Epithelial cell of prostate (primary cell): ENCODE results near the gene DNMBP.
A peak's percentile ranks its signal among the peaks of the same experiment; 100 is the strongest.

ENCODE experiments used
- DNase-seq: peaks from one replicate; pipeline ENCODE4 v3.0.0-alpha.2; 2011; ENCODE audit warnings: low read depth, low spot score
- H3K27ac ChIP-seq: fragments of 450-650 bp; 2 replicates; pipeline ENCODE4 v1.5.1; 2017; ENCODE audit warnings: mild to moderate bottlenecking

Gene DNMBP

GRCh38 chr10:100009793-100010676 lies at the start of gene DNMBP:
DNMBP (minus strand) TSS chr10:100009947; CDS start chr10:99972124, 37,823 bp downstream.
- H3K27ac ChIP-seq = peak within 1 kb of the TSS; percentile 93
- DNase-seq = no peak

- DNase-seq = no peak
- no peak overlapping the region for H3K27ac ChIP-seq
These were observed 48.2 kb upstream of the DNMBP start for GRCh38 chr10:100057948-100058347.

- no peak for DNase-seq
- no peak overlapping the region for H3K27ac ChIP-seq
These were observed 44.1 kb upstream of the DNMBP start for GRCh38 chr10:100053686-100054460.

GRCh38 chr10:100046021-100046486 lies 36.3 kb upstream of the DNMBP start:
- no peak overlapping the region for H3K27ac ChIP-seq
- DNase-seq = no peak

GRCh38 chr10:100045592-100045991 lies 35.8 kb upstream of the DNMBP start:
- no peak overlapping the region for H3K27ac ChIP-seq
- no peak for DNase-seq

- H3K27ac ChIP-seq = peak overlapping the region; percentile 94
- no peak for DNase-seq
These were observed 34.0 kb upstream of the DNMBP start for GRCh38 chr10:100043796-100044195.

GRCh38 chr10:100043344-100043743 lies 33.6 kb upstream of the DNMBP start:
- peak overlapping the region; percentile 94 for H3K27ac ChIP-seq
- peak; percentile 64 for DNase-seq

- no peak for DNase-seq
- no peak overlapping the region for H3K27ac ChIP-seq
These were observed 31.7 kb upstream of the DNMBP start for GRCh38 chr10:100041306-100042002.

GRCh38 chr10:100038561-100039071 lies 28.9 kb upstream of the DNMBP start:
- H3K27ac ChIP-seq = peak overlapping the region; percentile 42
- DNase-seq = no peak

GRCh38 chr10:100037758-100038315 lies 28.1 kb upstream of the DNMBP start:
- peak overlapping the region; percentile 42 for H3K27ac ChIP-seq
- DNase-seq = no peak

- DNase-seq = no peak
- no peak overlapping the region for H3K27ac ChIP-seq
These were observed 27.1 kb upstream of the DNMBP start for GRCh38 chr10:100036850-100037249.

- no peak for DNase-seq
- H3K27ac ChIP-seq = no peak overlapping the region
These were observed 24.1 kb upstream of the DNMBP start for GRCh38 chr10:100033766-100034418.

- DNase-seq = no peak
- no peak overlapping the region for H3K27ac ChIP-seq
These were observed 17.7 kb upstream of the DNMBP start for GRCh38 chr10:100027416-100027815.

GRCh38 chr10:100025576-100025975 lies 15.8 kb upstream of the DNMBP start:
- H3K27ac ChIP-seq = no peak overlapping the region
- DNase-seq = no peak

GRCh38 chr10:100024748-100025147 lies 15.0 kb upstream of the DNMBP start:
- DNase-seq = no peak
- no peak overlapping the region for H3K27ac ChIP-seq

GRCh38 chr10:100022403-100022802 lies 12.7 kb upstream of the DNMBP start:
- no peak overlapping the region for H3K27ac ChIP-seq
- no peak for DNase-seq

GRCh38 chr10:100021322-100021721 lies 11.6 kb upstream of the DNMBP start:
- no peak for DNase-seq

GRCh38 chr10:100020886-100021253 lies 11.1 kb upstream of the DNMBP start:
- no peak overlapping the region for H3K27ac ChIP-seq
- DNase-seq = no peak

More at GRCh38 chr10:100021322-100021721, 11.6 kb upstream of the DNMBP start:
- no peak overlapping the region for H3K27ac ChIP-seq

GRCh38 chr10:100020142-100020885 lies 10.6 kb upstream of the DNMBP start:
- DNase-seq = no peak
- H3K27ac ChIP-seq = no peak overlapping the region
